Measurements from ENCODE around the gene LRMDA. TPM values are rescaled to one million over a fixed set of nuclear protein-coding genes. Genes with fewer than 3 reads are reported as not detected.

Gene LRMDA
- total RNA-seq, 2 donors from 2014 or later: 12.2 to 25.4 TPM

DNA sequence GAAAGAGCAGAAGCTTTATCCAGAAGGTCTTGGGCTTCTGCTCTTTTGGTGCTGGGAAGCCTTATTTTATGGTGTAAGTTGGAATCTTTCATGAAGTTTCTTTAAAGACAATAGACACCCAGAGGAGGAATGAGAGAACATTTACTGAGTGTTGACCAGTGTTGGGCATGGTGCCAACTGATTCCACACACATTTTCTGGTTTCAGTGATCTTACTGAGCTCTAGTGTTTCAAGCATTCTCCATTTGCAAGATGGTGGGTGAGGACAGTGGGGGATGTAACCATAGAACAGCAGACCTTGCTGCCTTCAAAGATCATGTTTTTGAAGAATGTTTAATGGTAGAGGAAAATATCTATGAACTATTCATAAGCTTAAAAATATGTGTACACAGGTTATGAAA is 114.6 kb downstream of the LRMDA start:
- Histone ChIP-seq H3K36me3 (replicated peaks in 1 of 2; ENCODE audit: insufficient read depth in 1 of 2, low read depth in 2 of 2) (no peaks in the 10 kb centered on the region), H3K9me3 (no peaks in the 10 kb centered on the region), H3K27ac (no peak overlapping the region), H3K27me3 (no peaks in the 10 kb centered on the region), H3K4me1 (peaks cover 13% of the 10 kb centered on the region), H3K4me3 (no peak overlapping the region)
- DNase-seq: peak in 3 of 4 donors; percentile 16 to 30 (median 18)
- ATAC-seq: no peak
- TF ChIP-seq, protein P1, sequence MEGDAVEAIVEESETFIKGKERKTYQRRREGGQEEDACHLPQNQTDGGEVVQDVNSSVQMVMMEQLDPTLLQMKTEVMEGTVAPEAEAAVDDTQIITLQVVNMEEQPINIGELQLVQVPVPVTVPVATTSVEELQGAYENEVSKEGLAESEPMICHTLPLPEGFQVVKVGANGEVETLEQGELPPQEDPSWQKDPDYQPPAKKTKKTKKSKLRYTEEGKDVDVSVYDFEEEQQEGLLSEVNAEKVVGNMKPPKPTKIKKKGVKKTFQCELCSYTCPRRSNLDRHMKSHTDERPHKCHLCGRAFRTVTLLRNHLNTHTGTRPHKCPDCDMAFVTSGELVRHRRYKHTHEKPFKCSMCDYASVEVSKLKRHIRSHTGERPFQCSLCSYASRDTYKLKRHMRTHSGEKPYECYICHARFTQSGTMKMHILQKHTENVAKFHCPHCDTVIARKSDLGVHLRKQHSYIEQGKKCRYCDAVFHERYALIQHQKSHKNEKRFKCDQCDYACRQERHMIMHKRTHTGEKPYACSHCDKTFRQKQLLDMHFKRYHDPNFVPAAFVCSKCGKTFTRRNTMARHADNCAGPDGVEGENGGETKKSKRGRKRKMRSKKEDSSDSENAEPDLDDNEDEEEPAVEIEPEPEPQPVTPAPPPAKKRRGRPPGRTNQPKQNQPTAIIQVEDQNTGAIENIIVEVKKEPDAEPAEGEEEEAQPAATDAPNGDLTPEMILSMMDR (IDR thresholded peaks at IDR 0.05): no peak
- TF ChIP-seq POLR2A (IDR thresholded peaks at IDR 0.05): no peak
- intact Hi-C loops (cut with DNase I): no loop called here

DNA sequence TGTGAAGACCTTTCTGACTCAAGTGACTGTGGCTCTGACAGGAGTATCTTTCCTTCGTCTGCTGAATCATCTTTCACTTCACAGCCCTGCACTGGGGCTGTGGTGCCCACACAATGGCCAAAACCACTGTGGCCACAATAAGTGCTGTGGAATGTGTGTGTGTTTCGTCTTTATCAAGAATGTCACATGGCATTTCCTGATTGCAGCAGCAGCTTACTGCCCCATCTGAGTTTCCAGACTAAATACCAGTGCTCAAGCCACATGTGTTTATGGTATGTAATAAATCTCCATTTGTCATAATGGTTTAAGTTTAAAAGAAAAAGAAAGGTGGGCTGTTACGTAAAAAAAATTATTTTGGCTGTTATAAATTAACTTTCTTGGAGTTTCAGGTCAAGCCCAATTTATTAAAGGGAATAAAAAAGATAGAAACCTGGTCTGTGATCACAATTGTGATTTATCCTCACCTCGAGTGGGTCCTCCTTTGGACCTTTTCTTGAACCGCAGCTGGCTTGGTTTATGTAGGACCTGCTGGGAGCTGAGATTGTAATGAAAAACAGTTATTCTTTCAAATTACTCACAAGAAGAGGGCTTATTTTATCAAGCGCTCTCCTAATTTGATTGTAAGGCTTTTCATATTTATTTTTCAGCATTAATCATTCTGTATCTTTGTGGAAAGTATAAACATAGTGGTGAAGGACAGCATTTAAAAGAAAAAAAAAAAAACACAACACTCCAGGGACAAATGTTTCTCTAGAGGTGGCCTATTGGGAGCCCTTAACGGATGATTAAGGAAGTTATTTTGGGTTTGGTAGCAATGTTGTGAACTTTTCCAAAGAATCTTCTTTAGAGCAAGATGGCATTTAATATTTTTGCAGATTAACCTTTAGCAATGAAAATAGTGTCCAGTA is 116.2 kb downstream of the LRMDA start:
- DNase-seq (peak in 1 of 4 donors; percentile 12), ATAC-seq (peak; percentile 35)
- no peak overlapping the region for H3K4me3 ChIP-seq
- H3K27ac ChIP-seq: peak overlapping the region in 2 of 4 donors; percentile 14 to 26
- no peaks in the 10 kb centered on the region for H3K36me3 ChIP-seq (replicated peaks in 1 of 2; ENCODE audit: insufficient read depth in 1 of 2, low read depth in 2 of 2)
- TF ChIP-seq, protein P1 (IDR thresholded peaks at IDR 0.05): no peak
- no peak for TF ChIP-seq POLR2A (IDR thresholded peaks at IDR 0.05)
- H3K27me3 ChIP-seq: no peaks in the 10 kb centered on the region
- no peaks in the 10 kb centered on the region for H3K9me3 ChIP-seq
- intact Hi-C loops (cut with DNase I): no loop called here
- H3K4me1 ChIP-seq: peaks cover 13% of the 10 kb centered on the region
- WGBS, 2 donors: 41 to 59% methylated on average over 7 of the region's 7 CpGs

- peaks cover 13% of the 10 kb centered on the region for H3K4me1 ChIP-seq
- H3K27me3 ChIP-seq: no peaks in the 10 kb centered on the region
- no peak for ATAC-seq
- no peak for DNase-seq
- TF ChIP-seq POLR2A (IDR thresholded peaks at IDR 0.05): no peak
- TF ChIP-seq, protein P1 (IDR thresholded peaks at IDR 0.05): no peak
- intact Hi-C loops (cut with DNase I): no loop called here
- 83 to 100% methylated on average over 1 of the region's 1 CpG for WGBS, 2 donors
- no peak overlapping the region for H3K4me3 ChIP-seq
- no peaks in the 10 kb centered on the region for H3K9me3 ChIP-seq
- no peaks in the 10 kb centered on the region for H3K36me3 ChIP-seq (replicated peaks in 1 of 2; ENCODE audit: insufficient read depth in 1 of 2, low read depth in 2 of 2)
- no peak overlapping the region for H3K27ac ChIP-seq
These were observed 116.9 kb downstream of the LRMDA start for GRCh38 chr10:75548356-75548755.

DNA sequence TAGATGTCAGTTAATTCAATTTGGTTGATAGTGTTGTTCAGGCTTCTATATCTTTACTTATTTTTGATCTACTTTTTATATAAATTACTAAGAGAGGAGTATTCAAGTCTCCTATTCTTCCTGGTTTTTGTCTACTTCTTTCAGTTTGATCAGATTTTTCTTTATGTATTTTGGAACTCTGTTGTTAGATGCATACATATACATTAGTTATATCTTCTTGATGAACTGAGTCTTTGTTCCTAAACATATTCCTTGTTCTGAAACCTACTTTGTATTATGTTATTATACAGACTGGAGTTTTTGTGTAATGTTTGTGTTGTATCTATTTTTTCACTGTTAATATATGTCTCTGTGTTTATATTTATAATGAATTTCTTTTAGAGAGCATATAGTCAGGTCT is 118.8 kb downstream of the LRMDA start:
- DNase-seq (no peak), ATAC-seq (no peak)
- H3K36me3 ChIP-seq (replicated peaks in 1 of 2; ENCODE audit: insufficient read depth in 1 of 2, low read depth in 2 of 2): no peaks in the 10 kb centered on the region
- H3K4me1 ChIP-seq: peaks cover 13% of the 10 kb centered on the region
- H3K27ac ChIP-seq: no peak overlapping the region
- H3K4me3 ChIP-seq: no peak overlapping the region
- TF ChIP-seq, protein P1 (IDR thresholded peaks at IDR 0.05): no peak
- no peak for TF ChIP-seq POLR2A (IDR thresholded peaks at IDR 0.05)
- intact Hi-C loops (cut with DNase I): no loop called here
- no peaks in the 10 kb centered on the region for H3K27me3 ChIP-seq
- H3K9me3 ChIP-seq: no peaks in the 10 kb centered on the region

- Histone ChIP-seq H3K4me1 (peaks cover 13% of the 10 kb centered on the region), H3K4me3 (no peak overlapping the region), H3K27ac (no peak overlapping the region), H3K27me3 (no peaks in the 10 kb centered on the region), H3K9me3 (no peaks in the 10 kb centered on the region), H3K36me3 (replicated peaks in 1 of 2; ENCODE audit: insufficient read depth in 1 of 2, low read depth in 2 of 2) (no peaks in the 10 kb centered on the region)
- WGBS, 2 donors: 95 to 100% methylated on average over 1 of the region's 1 CpG
- no peak for ATAC-seq
- DNase-seq: no peak
- intact Hi-C loops (cut with DNase I): no loop called here
- no peak for TF ChIP-seq POLR2A (IDR thresholded peaks at IDR 0.05)
- TF ChIP-seq, protein P1 (IDR thresholded peaks at IDR 0.05): no peak
These were observed 120.7 kb downstream of the LRMDA start for GRCh38 chr10:75552171-75552570.

Measured in body of pancreas (tissue), 4 donors.